Frontal cortex (tissue), 4 donors: ENCODE measurements around the gene CSTPP1. TPM values are rescaled to one million over a fixed set of nuclear protein-coding genes. Genes with fewer than 3 reads are reported as not detected.

Experiments used
- DNase-seq, 2 donors: peaks; one replicate each; pipeline ENCODE4 v3.0.0; 2012; ENCODE audit warnings: low spot score in 2 of 2
- FAIRE-seq: peaks from 2 replicates; lab custom pipeline; 2012; peaks lifted over from hg19 to GRCh38; lab: Jason Lieb, UNC
- total RNA-seq: library from RNA; depleted of rRNA; stranded (reverse); fragments of >200 nt; gene quantifications from one replicate; pipeline ENCODE4 v1.2.3, GENCODE V29; 2014
- donor health status: control.
- donor health status: control.
- donor health status: control.

Gene CSTPP1
- total RNA-seq, 1 donor from 2014 or later = 46.5 TPM

- DNase-seq (no peak), FAIRE-seq (peak; percentile 26)
Measured at GRCh38 chr11:47021965-47022364, 85.4 kb downstream of the CSTPP1 start.

DNA sequence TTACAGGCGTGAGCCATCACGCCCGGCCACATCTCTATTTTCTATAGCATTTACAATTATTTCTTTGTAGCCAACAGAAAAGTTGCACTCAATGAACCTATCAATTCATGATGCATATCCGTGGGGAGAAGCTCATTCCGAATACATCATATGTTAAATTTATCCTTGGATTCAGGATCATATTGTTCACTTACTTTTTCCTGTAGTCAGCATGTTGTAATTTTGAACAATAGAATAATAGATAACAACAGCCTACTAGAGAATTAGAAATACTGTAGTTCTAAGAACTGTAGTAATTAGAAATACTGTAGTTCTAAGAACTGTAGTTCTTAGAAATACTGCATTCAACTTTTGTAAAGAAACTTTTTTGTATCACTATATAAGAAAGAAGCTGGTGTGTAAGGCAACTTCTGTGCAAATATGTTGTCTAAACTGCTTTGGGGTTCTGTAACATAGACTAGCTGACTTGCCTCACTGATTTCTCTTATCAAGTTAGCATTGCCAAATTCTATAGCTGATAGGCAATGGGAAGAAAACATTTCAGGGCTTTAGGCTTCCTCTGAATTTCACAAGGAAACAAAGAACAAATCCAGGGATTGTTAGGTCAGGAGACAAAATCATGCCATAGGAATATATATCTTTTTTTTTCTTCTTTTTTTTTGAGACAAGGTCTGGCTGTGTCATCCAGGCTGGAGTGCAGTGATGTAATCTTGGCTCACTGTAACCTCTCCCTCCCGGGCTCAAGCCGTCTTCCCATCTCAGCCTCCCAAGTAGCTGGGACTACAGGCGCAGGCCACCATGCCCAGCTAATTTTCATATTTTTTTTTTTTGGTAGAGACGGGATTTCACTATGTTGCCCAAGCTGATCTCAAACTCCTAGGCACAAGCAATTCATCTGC is 91.9 kb downstream of the CSTPP1 start:
- no peak for FAIRE-seq

DNA sequence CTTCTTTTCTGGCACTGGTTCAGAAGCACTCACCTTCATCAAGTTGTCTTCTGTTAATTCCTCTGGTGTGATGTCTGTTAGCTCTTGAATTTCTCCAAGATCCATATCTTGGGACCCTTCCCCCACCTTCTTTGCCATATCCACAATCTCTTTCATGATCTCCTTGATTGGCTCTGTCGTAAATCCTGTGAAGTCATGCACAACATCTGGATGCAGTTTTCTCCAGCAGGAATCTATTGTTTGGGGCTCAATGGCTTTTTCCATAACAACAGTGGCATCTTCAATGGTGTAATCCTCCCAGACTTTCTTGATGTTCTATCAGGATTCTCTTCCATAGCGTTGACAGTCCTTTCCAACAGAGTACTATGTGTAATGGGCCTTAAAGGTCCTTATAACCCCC is 96.9 kb downstream of the CSTPP1 start:
- DNase-seq (no peak), FAIRE-seq (no peak)

More for the DNA sequence above, 91.9 kb downstream of the CSTPP1 start:
- no peak for DNase-seq

DNA sequence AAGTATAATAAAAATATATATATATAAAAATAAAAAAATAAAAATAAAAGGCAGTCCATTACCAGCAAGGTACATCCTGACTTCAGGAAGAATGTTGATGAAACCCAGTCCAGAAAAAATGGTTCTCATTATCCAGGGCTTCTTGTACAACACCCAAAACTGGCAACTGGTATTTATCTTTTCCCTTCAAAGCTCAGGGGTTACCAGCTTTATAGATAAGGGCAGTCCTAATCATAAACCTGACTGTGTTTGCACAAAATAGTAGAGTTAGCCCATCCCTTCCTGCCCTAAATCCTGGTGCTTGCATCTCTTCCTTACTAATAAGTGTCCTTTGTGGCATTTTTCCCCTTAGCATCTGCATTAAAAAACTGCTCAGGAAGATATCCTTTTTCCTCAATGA is 97.5 kb downstream of the CSTPP1 start:
- DNase-seq = no peak
- FAIRE-seq = no peak

- DNase-seq = no peak
Measured at GRCh38 chr11:47035108-47035507, 98.5 kb downstream of the CSTPP1 start.

DNA sequence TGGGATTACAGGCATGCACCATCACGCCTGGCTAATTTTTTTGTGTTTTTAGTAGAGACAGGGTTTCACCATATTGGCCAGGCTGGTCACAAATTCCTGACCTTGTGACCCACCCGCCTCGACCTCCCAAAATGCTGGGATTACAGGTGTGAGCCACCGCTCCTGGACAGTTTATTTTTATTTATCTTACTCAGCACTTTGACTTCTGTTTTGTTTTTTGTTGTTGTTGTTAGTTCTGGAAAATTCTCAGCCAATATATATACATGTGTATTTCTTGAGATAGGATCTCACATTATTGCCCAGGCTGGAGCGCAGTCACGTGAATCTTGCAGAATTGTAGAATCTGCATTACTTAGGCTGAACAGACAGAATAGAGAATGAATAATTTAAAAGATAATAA is 107.6 kb downstream of the CSTPP1 start:
- no peak for FAIRE-seq

More at GRCh38 chr11:47035108-47035507, 98.5 kb downstream of the CSTPP1 start:
- FAIRE-seq = no peak

GRCh38 chr11:47047972-47048371 is 111.4 kb downstream of the CSTPP1 start:
- no peak for FAIRE-seq
- no peak for DNase-seq

More for the DNA sequence above, 107.6 kb downstream of the CSTPP1 start:
- no peak for DNase-seq

- FAIRE-seq = no peak
- no peak for DNase-seq
Measured at GRCh38 chr11:47050284-47050683, 113.7 kb downstream of the CSTPP1 start.

DNA sequence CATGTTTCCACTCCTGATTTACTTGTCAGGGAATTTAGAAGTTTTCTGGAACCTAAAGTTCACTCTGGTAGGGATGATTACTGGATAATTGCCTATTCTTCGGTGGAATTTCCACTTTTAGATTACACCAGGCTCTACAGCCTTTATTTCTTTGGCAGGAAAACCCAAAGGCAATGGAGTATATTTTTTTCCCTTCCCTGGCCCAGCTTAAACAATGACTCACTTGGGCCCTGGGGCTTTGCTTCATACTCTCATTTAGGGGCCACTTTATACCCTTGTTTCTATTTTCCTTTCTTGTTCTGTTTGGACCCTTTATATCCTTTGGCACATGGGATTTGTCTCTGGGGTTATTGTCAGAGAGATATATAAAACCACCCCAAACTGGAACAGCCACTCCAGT is 114.7 kb downstream of the CSTPP1 start:
- DNase-seq (no peak), FAIRE-seq (no peak)

GRCh38 chr11:47052165-47052564 is 115.6 kb downstream of the CSTPP1 start:
- FAIRE-seq (no peak), DNase-seq (no peak)

- FAIRE-seq (no peak), DNase-seq (no peak)
Measured at GRCh38 chr11:47052576-47052975, 116.0 kb downstream of the CSTPP1 start.

GRCh38 chr11:47055534-47055933 is 119.0 kb downstream of the CSTPP1 start:
- no peak for FAIRE-seq

GRCh38 chr11:47056261-47056915 is 119.8 kb downstream of the CSTPP1 start:
- FAIRE-seq (no peak), DNase-seq (no peak)

More at GRCh38 chr11:47055534-47055933, 119.0 kb downstream of the CSTPP1 start:
- DNase-seq = no peak

- FAIRE-seq = no peak
- no peak for DNase-seq
Measured at GRCh38 chr11:47057365-47057764, 120.8 kb downstream of the CSTPP1 start.

GRCh38 chr11:47060807-47061206 is 124.2 kb downstream of the CSTPP1 start:
- FAIRE-seq = no peak
- DNase-seq = no peak

DNA sequence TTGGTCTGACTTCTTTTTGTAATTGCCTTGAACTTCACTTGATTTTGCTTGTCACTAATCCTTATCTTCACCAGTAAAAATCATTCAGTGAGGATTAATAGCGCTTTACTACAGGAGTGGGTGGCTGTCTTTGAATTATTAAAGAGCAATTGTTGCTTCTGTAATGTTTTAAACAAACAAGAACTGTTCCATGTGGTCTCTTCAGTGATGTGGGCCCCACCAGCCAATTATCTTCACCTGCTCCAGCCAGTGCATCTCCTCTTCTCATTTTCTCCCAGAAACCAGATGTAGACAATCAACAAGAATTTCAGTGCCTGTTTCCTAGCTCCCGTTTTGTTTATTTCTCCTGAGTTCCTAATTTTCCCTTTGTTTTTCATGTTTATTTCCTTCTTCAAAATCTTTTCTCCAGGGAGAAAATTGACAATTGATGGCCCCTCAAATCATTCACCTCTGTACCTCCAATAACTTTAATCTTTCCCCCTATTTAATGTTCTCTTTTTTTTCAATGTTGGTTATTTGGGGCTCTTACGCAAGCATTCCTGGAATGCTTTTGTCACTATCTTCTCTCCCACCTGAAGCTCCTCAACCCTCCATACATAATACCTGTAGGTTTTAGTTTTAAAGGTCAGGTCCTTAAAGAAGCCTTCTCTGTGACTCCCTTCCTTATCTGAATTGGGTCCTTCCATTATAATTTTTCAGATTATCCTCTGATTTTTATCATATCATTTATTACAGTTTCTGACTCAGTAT is 125.0 kb downstream of the CSTPP1 start:
- DNase-seq (no peak), FAIRE-seq (no peak)

DNA sequence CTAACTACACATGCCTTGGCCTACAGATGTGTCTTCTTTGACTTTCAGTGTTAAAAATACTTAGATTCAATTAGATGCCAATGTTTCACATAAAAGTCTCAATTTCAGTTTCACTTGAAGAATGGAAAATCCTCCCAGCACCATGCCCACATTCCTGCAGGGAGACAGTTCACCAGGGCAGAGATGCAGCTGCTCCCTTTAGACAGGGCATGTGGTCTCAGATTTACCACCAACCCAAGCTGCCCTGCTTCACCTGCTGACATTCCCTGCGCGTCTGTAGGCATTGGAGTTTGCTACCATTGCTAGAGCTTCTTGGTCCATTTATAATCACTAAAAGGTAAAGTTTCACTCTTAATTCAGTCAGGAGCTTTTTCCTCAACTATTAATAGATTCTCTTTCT is 126.2 kb downstream of the CSTPP1 start:
- no peak for FAIRE-seq
- no peak for DNase-seq

GRCh38 chr11:47067401-47067800 is 130.8 kb downstream of the CSTPP1 start:
- no peak for DNase-seq
- no peak for FAIRE-seq

DNA sequence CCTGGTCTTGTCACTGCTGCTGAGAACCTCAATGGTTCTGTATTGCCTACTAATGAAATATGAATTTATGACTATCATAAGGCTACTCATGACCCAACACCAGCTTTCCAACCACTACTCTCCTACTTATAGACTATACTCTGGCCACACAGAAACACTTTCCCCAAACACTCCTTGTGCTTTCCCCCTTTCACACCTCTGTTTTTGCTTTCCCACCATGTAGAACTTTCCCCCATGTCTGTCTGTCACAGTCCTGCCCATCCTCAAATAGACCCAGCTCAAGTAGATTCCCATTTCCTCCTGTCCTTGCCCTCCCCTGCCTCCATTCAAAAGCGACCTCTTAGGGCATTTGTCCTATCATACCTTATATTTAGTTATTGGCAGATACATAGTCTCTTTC is 134.2 kb downstream of the CSTPP1 start:
- FAIRE-seq = no peak
- no peak for DNase-seq

- FAIRE-seq (no peak), DNase-seq (no peak)
Measured at GRCh38 chr11:47071341-47071740, 134.8 kb downstream of the CSTPP1 start.
